K562 (cell line): ENCODE results near the gene ARHGAP4. TPM values are rescaled to one million over a fixed set of nuclear protein-coding genes. Genes with fewer than 3 reads are reported as not detected.
A peak's percentile ranks its signal among the peaks of the same experiment; 100 is the strongest.

ENCODE experiments used
- CBX1 ChIP-seq: sonication (generic); IDR thresholded peaks from 2 replicates; pipeline ENCODE4 v1.6.1; 2016; ENCODE audit warnings: antibody characterized with exemption, low read depth, mild to moderate bottlenecking
- ETS2 ChIP-seq: IDR thresholded peaks from 2 replicates; pipeline ENCODE4 v1.6.1; 2016; ENCODE audit warnings: borderline replicate concordance, missing genetic modification characterization, mild to moderate bottlenecking, moderate library complexity, missing compliant biosample characterization; ENCODE audit not compliant: poor library complexity, severe bottlenecking
- NBN ChIP-seq: fragments of 450-650 bp; IDR thresholded peaks from 2 replicates; pipeline ENCODE4 v1.6.1; 2016; ENCODE audit warnings: low read depth, mild to moderate bottlenecking
- STAT5A ChIP-seq: IDR thresholded peaks from 2 replicates; pipeline ENCODE4 v1.6.1; 2012; ENCODE audit warnings: low read length, inconsistent platforms, borderline replicate concordance
- U2AF2 ChIP-seq: fragments of 200-400 bp; formaldehyde crosslinking; optimal IDR thresholded peaks from 2 replicates; pipeline ENCODE3; 2017; ENCODE audit warnings: low read depth, mild to moderate bottlenecking, low read length
- ZFP1 ChIP-seq: fragments of 450-650 bp; formaldehyde crosslinking; IDR thresholded peaks from 2 replicates; pipeline ENCODE4 v1.4.0; 2020; ENCODE audit warnings: mild to moderate bottlenecking, mixed read lengths
- ZNF695 ChIP-seq: fragments of 450-650 bp; formaldehyde crosslinking; IDR thresholded peaks from 2 replicates; pipeline ENCODE4 v1.4.0; 2020; ENCODE audit warnings: mild to moderate bottlenecking, moderate library complexity
- ZNF785 ChIP-seq: fragments of 250-450 bp; sonication (Bioruptor Pico); IDR thresholded peaks from 2 replicates; pipeline ENCODE4 v1.4.0; 2020; ENCODE audit warnings: mild to moderate bottlenecking
- polyA plus RNA-seq, 8 experiments: library from polyadenylated mRNA; depleted of rRNA in 4 of 8; stranded (reverse) in 5 of 8; unstranded in 3 of 8; fragments of >200 nt; fragmentation: Nextera tagmentation in 2 of 8; fragmentation: Illumina TruSeq in 1 of 8; extraction: Ambion mirVana in 2 of 8; extraction: Trizol in 1 of 8; gene quantifications; 2 replicates each; pipeline versions ENCODE4 v1.2.1 to v1.2.3, GENCODE V29; 2011 to 2014; ENCODE audit warnings: inconsistent platforms in 1 of 8, missing spikeins in 1 of 8
- total RNA-seq, 7 experiments: library from RNA; depleted of rRNA in 6 of 7; stranded (reverse); fragments of >200 nt in 6 of 7; fragmentation: Illumina TruSeq in 2 of 7; extraction: Trizol in 2 of 7; gene quantifications; 2 replicates each; pipeline versions ENCODE4 v1.2.1 to v1.2.3, GENCODE V29; 2011 to 2021; ENCODE audit warnings: low replicate concordance in 1 of 7
- TF ChIP-seq, protein P1 (sequence below): fragments of 250-450 bp; sonication (Bioruptor Pico); IDR thresholded peaks from 2 replicates; pipeline ENCODE4 v1.5.0; 2021; ENCODE audit warnings: mild to moderate bottlenecking, moderate library complexity
- TF ChIP-seq, protein P2 (sequence below): fragments of 200-800 bp; sonication (Bioruptor generic); IDR thresholded peaks from 2 replicates; pipeline ENCODE4 v1.6.1; 2017; ENCODE audit warnings: missing genetic modification characterization, missing compliant biosample characterization
- TF ChIP-seq, protein P3 (sequence below): fragments of 450-650 bp; IDR thresholded peaks from 2 replicates; pipeline ENCODE4 v1.6.1; 2016; ENCODE audit warnings: mild to moderate bottlenecking
- TF ChIP-seq, protein P4 (sequence below): sonication (generic); formaldehyde crosslinking; IDR thresholded peaks from 2 replicates; pipeline ENCODE4 v1.8.1; 2023; ENCODE audit warnings: mild to moderate bottlenecking, missing genetic modification reagents, moderate library complexity

ARHGAP4 gene
- total and polyA plus RNA-seq, 9 of the 15 experiments (the other 6 are each of a cell fraction or from before 2014, with no cell fraction given), result 0.30 to 81.8 (median 13.5) TPM

DNA sequence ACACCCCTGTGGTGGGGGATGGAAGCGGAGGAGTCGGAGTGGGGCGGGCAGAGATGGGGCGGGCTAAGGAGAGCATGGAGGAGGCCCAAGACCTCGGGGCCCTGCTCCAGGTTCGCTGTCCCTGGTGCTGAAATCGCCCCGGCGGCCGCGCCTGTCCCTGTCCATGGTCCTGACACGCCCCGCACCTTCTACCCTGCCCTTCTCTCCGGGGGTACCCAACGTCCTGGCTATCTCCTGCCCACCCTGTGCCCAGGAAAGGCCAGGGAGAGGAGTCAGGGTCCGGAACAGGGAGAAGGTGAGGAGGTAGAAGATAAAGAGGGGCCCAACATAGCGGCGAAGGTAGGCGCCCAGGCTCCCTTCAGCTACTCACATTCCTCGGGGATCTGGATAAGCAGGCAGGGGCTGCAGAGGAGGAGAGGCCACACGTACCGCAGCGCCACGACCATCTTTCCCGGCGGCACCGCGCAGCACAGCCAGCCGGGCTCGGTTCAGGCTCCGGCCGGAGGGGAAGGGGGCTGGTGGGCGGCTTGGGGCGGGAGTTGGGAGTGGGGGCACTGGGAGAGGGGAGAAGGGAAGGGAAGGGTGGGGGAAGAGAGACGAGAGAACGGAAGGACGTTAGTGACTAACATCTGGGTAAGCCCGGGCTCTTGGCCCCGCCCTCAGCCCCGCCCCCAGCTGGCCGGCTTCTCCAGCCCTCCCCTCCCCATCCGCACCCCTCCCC lies 50.5 kb downstream of the ARHGAP4 start (continued):
- no peak for TF ChIP-seq ETS2 (tag)
- TF ChIP-seq, protein P1, sequence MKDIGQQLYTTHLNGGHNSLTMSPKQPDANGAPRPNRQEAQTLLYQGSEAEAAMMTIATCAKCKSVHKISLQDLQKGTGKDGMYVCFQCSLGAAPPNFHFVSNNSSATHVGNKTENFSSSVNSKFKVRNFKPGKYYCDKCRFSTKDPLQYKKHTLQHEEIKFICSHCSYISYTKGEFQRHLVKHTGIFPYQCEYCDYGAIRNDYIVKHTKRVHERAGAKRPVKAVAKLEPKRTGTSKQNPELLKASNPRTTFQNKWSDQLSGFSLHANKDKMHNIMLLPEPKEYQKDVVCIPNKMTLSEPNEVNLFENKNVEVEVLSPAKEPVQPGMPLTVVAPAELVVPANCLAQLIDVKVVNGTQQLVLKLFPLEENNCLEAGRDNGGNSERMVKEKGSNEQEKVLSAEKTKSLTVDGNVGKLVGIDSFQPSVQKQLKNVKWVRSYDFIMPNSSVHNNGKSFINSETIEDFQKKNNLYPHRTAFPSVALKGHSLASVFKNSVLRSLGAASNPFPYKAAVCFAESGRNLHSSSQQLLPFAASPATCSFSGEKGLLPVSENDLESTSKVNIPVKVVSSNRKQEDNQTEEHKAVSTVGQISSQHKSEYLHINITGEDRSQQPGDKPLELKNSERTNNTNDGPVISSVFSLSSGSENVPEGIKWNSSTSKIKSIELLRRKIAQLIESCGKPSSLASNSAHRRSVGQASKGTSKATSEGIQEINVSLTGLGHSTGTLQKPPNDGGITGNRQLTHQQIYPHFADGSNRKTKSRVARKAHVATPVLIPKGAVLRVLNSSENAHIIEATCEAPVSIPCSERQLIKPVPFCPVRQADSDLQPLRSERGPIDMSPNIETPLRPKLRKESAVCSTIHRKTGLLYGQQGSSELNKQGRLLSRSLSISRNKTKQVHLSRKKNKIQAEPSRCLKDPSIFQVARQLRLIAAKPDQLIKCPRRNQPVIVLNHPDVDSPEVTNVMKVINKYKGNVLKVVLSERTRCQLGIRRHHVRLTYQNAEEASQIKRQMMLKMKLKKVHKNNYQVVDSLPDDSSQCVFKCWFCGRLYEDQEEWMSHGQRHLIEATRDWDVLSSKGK (CRISPR knock-in tag), result no peak
- TF ChIP-seq U2AF2, result no peak
- TF ChIP-seq ZNF695, result no peak
- no peak for TF ChIP-seq CBX1
- TF ChIP-seq STAT5A, result no peak
- TF ChIP-seq, protein P2, sequence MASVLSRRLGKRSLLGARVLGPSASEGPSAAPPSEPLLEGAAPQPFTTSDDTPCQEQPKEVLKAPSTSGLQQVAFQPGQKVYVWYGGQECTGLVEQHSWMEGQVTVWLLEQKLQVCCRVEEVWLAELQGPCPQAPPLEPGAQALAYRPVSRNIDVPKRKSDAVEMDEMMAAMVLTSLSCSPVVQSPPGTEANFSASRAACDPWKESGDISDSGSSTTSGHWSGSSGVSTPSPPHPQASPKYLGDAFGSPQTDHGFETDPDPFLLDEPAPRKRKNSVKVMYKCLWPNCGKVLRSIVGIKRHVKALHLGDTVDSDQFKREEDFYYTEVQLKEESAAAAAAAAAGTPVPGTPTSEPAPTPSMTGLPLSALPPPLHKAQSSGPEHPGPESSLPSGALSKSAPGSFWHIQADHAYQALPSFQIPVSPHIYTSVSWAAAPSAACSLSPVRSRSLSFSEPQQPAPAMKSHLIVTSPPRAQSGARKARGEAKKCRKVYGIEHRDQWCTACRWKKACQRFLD, result peak; percentile 96
- TF ChIP-seq, protein P3, sequence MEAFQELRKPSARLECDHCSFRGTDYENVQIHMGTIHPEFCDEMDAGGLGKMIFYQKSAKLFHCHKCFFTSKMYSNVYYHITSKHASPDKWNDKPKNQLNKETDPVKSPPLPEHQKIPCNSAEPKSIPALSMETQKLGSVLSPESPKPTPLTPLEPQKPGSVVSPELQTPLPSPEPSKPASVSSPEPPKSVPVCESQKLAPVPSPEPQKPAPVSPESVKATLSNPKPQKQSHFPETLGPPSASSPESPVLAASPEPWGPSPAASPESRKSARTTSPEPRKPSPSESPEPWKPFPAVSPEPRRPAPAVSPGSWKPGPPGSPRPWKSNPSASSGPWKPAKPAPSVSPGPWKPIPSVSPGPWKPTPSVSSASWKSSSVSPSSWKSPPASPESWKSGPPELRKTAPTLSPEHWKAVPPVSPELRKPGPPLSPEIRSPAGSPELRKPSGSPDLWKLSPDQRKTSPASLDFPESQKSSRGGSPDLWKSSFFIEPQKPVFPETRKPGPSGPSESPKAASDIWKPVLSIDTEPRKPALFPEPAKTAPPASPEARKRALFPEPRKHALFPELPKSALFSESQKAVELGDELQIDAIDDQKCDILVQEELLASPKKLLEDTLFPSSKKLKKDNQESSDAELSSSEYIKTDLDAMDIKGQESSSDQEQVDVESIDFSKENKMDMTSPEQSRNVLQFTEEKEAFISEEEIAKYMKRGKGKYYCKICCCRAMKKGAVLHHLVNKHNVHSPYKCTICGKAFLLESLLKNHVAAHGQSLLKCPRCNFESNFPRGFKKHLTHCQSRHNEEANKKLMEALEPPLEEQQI, result peak; percentile 64; the same call in 1 of the 2 replicates
- TF ChIP-seq, protein P4, sequence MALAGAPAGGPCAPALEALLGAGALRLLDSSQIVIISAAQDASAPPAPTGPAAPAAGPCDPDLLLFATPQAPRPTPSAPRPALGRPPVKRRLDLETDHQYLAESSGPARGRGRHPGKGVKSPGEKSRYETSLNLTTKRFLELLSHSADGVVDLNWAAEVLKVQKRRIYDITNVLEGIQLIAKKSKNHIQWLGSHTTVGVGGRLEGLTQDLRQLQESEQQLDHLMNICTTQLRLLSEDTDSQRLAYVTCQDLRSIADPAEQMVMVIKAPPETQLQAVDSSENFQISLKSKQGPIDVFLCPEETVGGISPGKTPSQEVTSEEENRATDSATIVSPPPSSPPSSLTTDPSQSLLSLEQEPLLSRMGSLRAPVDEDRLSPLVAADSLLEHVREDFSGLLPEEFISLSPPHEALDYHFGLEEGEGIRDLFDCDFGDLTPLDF (CRISPR knock-in tag), result peak; percentile 99
- TF ChIP-seq ZNF785 (CRISPR knock-in tag), result no peak
- TF ChIP-seq ZFP1 (CRISPR knock-in tag), result no peak
- TF ChIP-seq NBN, result no peak
